Measurements from ENCODE around the gene ADAM19. TPM values are rescaled to one million over a fixed set of nuclear protein-coding genes. Genes with fewer than 3 reads are reported as not detected.

ADAM19 gene
- total RNA-seq, 2 experiments from 2014 or later, result 24.2 to 103 TPM

GRCh38 chr5:157598350-157598936, 22.9 kb upstream of the ADAM19 start:
- ChIA-PET POLR2A (interaction anchor here (1.1 to 8.5 kb wide), 4 partner anchors 11 to 114 kb away, joined by 3 to 111 read pairs (median 20); no protein-coding TSS in a partner anchor), CTCF (ENCODE audit: unreplicated experiment) (no interaction called here)
- Histone ChIP-seq H3K4me3 (ENCODE audit: low read depth, low read length, poor library complexity, severe bottlenecking) (peak overlapping the region; percentile 21), H3K9me3 (ENCODE audit: low read length) (no peaks in the 10 kb centered on the region), H3K79me2 (ENCODE audit: insufficient read depth, low read depth, low read length) (no peaks in the 10 kb centered on the region), H3K4me1 (ENCODE audit: insufficient read depth, low read length, poor library complexity, severe bottlenecking) (peaks cover 98% of the 10 kb centered on the region), H3K4me2 (ENCODE audit: low read length) (peak overlapping the region; percentile 53), H4K20me1 (ENCODE audit: insufficient read depth, low read length) (no peaks in the 10 kb centered on the region), H3K9me2 (ENCODE audit: insufficient read depth, low read length) (no peaks in the 10 kb centered on the region), H3K36me3 (ENCODE audit: insufficient read depth, low read length) (no peaks in the 10 kb centered on the region), H3K27ac (ENCODE audit: low read depth, low read length, poor library complexity, severe bottlenecking) (peak overlapping the region; percentile 83), H2AFZ (ENCODE audit: low read length) (peak overlapping the region; percentile 94)
- peak; percentile 48 for DNase-seq (ENCODE audit: low spot score)
- intact Hi-C loops (cut with micrococcal nuclease; ENCODE audit: unreplicated experiment), result loop anchor here (5.0 to 10.0 kb wide), 2 partner anchors 111 to 1606 kb away; partner anchors contain the start of gene RNF145
- TF ChIP-seq EZH2phosphoT487 (IDR thresholded peaks at IDR 0.05; ENCODE audit: borderline replicate concordance, low read depth, low read length) (no peak), CTCF (conservative IDR thresholded peaks at IDR 0.05; ENCODE audit: low read length) (0 out of 2 replicates have a peak, but pooled peaks have one; percentile 13)
- BruUV-seq (replicated peaks), result no TSS peak

- intact Hi-C loops (cut with micrococcal nuclease; ENCODE audit: unreplicated experiment), result loop anchor here (2.0 to 10.0 kb wide), 3 partner anchors 110 to 1608 kb away; partner anchors contain the start of genes CYFIP2 and RNF145
- no peaks in the 10 kb centered on the region for H3K9me3 ChIP-seq (ENCODE audit: low read length)
- H3K4me1 ChIP-seq (ENCODE audit: insufficient read depth, low read length, poor library complexity, severe bottlenecking), result peaks cover 98% of the 10 kb centered on the region
- H3K79me2 ChIP-seq (ENCODE audit: insufficient read depth, low read depth, low read length), result no peaks in the 10 kb centered on the region
- no TSS peak for BruUV-seq (replicated peaks)
- peak overlapping the region; percentile 83 for H3K27ac ChIP-seq (ENCODE audit: low read depth, low read length, poor library complexity, severe bottlenecking)
- H3K4me3 ChIP-seq (ENCODE audit: low read depth, low read length, poor library complexity, severe bottlenecking), result no peak overlapping the region
- TF ChIP-seq CTCF (conservative IDR thresholded peaks at IDR 0.05; ENCODE audit: low read length) (no peak), EZH2phosphoT487 (IDR thresholded peaks at IDR 0.05; ENCODE audit: borderline replicate concordance, low read depth, low read length) (no peak)
- no peaks in the 10 kb centered on the region for H3K36me3 ChIP-seq (ENCODE audit: insufficient read depth, low read length)
- H4K20me1 ChIP-seq (ENCODE audit: insufficient read depth, low read length), result no peaks in the 10 kb centered on the region
- peak overlapping the region; percentile 91 for H3K4me2 ChIP-seq (ENCODE audit: low read length)
- DNase-seq (ENCODE audit: low spot score), result no peak
- H2AFZ ChIP-seq (ENCODE audit: low read length), result peak overlapping the region; percentile 15; the same call in 1 of the 2 replicates
- ChIA-PET CTCF (ENCODE audit: unreplicated experiment) (interaction anchor here (3.6 kb wide), 1 partner anchor 111 kb away, joined by 10 read pairs; no protein-coding TSS in a partner anchor), POLR2A (interaction anchor here (0.6 to 8.5 kb wide), 14 partner anchors 9 to 146 kb away, joined by 3 to 111 read pairs (median 4); partner anchors contain the start of genes ADAM19 and LSM11)
- H3K9me2 ChIP-seq (ENCODE audit: insufficient read depth, low read length), result no peaks in the 10 kb centered on the region
Measured at GRCh38 chr5:157597277-157597676, 21.7 kb upstream of the ADAM19 start.
